Kidney tubule cell (primary cell): ENCODE data around the gene CCDC152.
"Not testable (repeated sequence)": the region's sequence is repeated elsewhere in the genome, so short reads cannot be mapped to it uniquely, and the experiment has no call there.

Experiments
- DNase-seq: peaks from one replicate; pipeline ENCODE4 v3.0.0-alpha.2; 2018; ENCODE audit warnings: low spot score

Gene CCDC152

GRCh38 chr5:42756606-42757601 lies at the start of gene CCDC152:
Gene CCDC152 (plus strand): TSS chr5:42756818. CDS start chr5:42759122, 2,304 bp downstream.
- peak; percentile 71 for DNase-seq

GRCh38 chr5:42715785-42716184 lies 40.8 kb upstream of the CCDC152 start:
- DNase-seq = peak; percentile 33

GRCh38 chr5:42718591-42718990 lies 38.0 kb upstream of the CCDC152 start:
- DNase-seq = peak; percentile 92

GRCh38 chr5:42719034-42719433 lies 37.6 kb upstream of the CCDC152 start:
- no peak for DNase-seq

GRCh38 chr5:42720251-42720650 lies 36.4 kb upstream of the CCDC152 start:
- DNase-seq = no peak

- DNase-seq = no peak
Observed at GRCh38 chr5:42721484-42721883, 35.1 kb upstream of the CCDC152 start.

GRCh38 chr5:42734531-42735058 lies 22.0 kb upstream of the CCDC152 start:
- not testable (repeated sequence) for DNase-seq

- DNase-seq = no peak
Observed at GRCh38 chr5:42740920-42741319, 15.7 kb upstream of the CCDC152 start.

- peak; percentile 12 for DNase-seq
Observed at GRCh38 chr5:42745426-42745825, 11.2 kb upstream of the CCDC152 start.

- no peak for DNase-seq
Observed at GRCh38 chr5:42745856-42746255, 10.8 kb upstream of the CCDC152 start.

- DNase-seq = no peak
Observed at GRCh38 chr5:42749020-42749419, 7.6 kb upstream of the CCDC152 start.

- no peak for DNase-seq
Observed at GRCh38 chr5:42750507-42750906, 6.1 kb upstream of the CCDC152 start.

- DNase-seq = no peak
Observed at GRCh38 chr5:42751044-42751443, 5.6 kb upstream of the CCDC152 start.

- no peak for DNase-seq
Observed at GRCh38 chr5:42753099-42753498, 3.5 kb upstream of the CCDC152 start.

GRCh38 chr5:42759456-42759855 lies 2.8 kb downstream of the CCDC152 start:
- peak; percentile 44 for DNase-seq

- no peak for DNase-seq
Observed at GRCh38 chr5:42760426-42760825, 3.8 kb downstream of the CCDC152 start.

GRCh38 chr5:42761791-42762190 lies 5.2 kb downstream of the CCDC152 start:
- no peak for DNase-seq

- DNase-seq = peak; percentile 49
Observed at GRCh38 chr5:42767491-42768105, 11.0 kb downstream of the CCDC152 start.

- no peak for DNase-seq
Observed at GRCh38 chr5:42768106-42768504, 11.5 kb downstream of the CCDC152 start.

- no peak for DNase-seq
Observed at GRCh38 chr5:42770003-42770402, 13.4 kb downstream of the CCDC152 start.

GRCh38 chr5:42772265-42772993 lies 15.8 kb downstream of the CCDC152 start:
- no peak for DNase-seq

GRCh38 chr5:42779083-42779482 lies 22.5 kb downstream of the CCDC152 start:
- no peak for DNase-seq
